ENCODE data around the gene PRDM16.

The PRDM16 gene

GRCh38 chr1:3050603-3051002, 18.4 kb upstream of the PRDM16 start:
- FAIRE-seq (no peak), DNase-seq (ENCODE audit: insufficient read length, low spot score) (no peak)
- TF ChIP-seq CTCF (IDR thresholded peaks at IDR 0.05; ENCODE audit: insufficient read depth, missing control alignments): no peak

- no peak for TF ChIP-seq CTCF (IDR thresholded peaks at IDR 0.05; ENCODE audit: insufficient read depth, missing control alignments)
- FAIRE-seq (no peak), DNase-seq (ENCODE audit: insufficient read length, low spot score) (no peak)
Measured at GRCh38 chr1:3051270-3052268, 17.4 kb upstream of the PRDM16 start.

GRCh38 chr1:3052501-3052900, 16.5 kb upstream of the PRDM16 start:
- FAIRE-seq: no peak
- TF ChIP-seq CTCF (IDR thresholded peaks at IDR 0.05; ENCODE audit: insufficient read depth, missing control alignments): no peak
- DNase-seq (ENCODE audit: insufficient read length, low spot score): no peak

GRCh38 chr1:3053366-3053980, 15.5 kb upstream of the PRDM16 start:
- no peak for FAIRE-seq
- DNase-seq (ENCODE audit: insufficient read length, low spot score): no peak
- no peak for TF ChIP-seq CTCF (IDR thresholded peaks at IDR 0.05; ENCODE audit: insufficient read depth, missing control alignments)

- no peak for FAIRE-seq
- TF ChIP-seq CTCF (IDR thresholded peaks at IDR 0.05; ENCODE audit: insufficient read depth, missing control alignments): no peak
Measured at GRCh38 chr1:3053986-3054385, 15.0 kb upstream of the PRDM16 start.

GRCh38 chr1:3054474-3054873, 14.5 kb upstream of the PRDM16 start:
- DNase-seq (ENCODE audit: insufficient read length, low spot score): no peak
- FAIRE-seq: no peak
- no peak for TF ChIP-seq CTCF (IDR thresholded peaks at IDR 0.05; ENCODE audit: insufficient read depth, missing control alignments)

More at GRCh38 chr1:3053986-3054385, 15.0 kb upstream of the PRDM16 start:
- DNase-seq (ENCODE audit: insufficient read length, low spot score): no peak

GRCh38 chr1:3055051-3055450, 14.0 kb upstream of the PRDM16 start:
- FAIRE-seq: no peak

More at GRCh38 chr1:3055051-3055450, 14.0 kb upstream of the PRDM16 start:
- DNase-seq (ENCODE audit: insufficient read length, low spot score): no peak
- no peak for TF ChIP-seq CTCF (IDR thresholded peaks at IDR 0.05; ENCODE audit: insufficient read depth, missing control alignments)
